B cell (primary cell): Measurements from ENCODE around the gene CELF4. TPM values are rescaled to one million over a fixed set of nuclear protein-coding genes. Genes with fewer than 3 reads are reported as not detected.

Source experiments
- ATAC-seq: fragments of 200-7000 bp; cut with Tn5 transposase; one replicate; pipeline ENCODE4 v1.10.0; 2021; ENCODE audit warnings: low read depth, mild to moderate bottlenecking, moderate number of reproducible peaks, moderate library complexity
- CTCF ChIA-PET: fragments of 350-600 bp; sonication (Branson Sonifier 250); formaldehyde crosslinking; loops from one replicate; lab custom pipeline; 2021; ENCODE audit warnings: antibody characterized with exemption, inconsistent platforms; lab: Charles Lee
- POLR2A ChIA-PET: fragments of 350-600 bp; sonication (Branson Sonifier 250); formaldehyde crosslinking; loops from one replicate; lab custom pipeline; 2021; ENCODE audit warnings: antibody characterized with exemption; lab: Charles Lee
- DNase-seq: peaks from one replicate; pipeline ENCODE4 v3.0.0; 2013
- H2AFZ ChIP-seq: 2 replicates; pipeline ENCODE4 v1.6.1; 2012; ENCODE audit warnings: mild to moderate bottlenecking, low read depth, low read length; ENCODE audit not compliant: insufficient read depth, poor library complexity, severe bottlenecking
- H3K27ac ChIP-seq, 2 donors: 1 replicate in 1 of 2; 2 replicates in 1 of 2; pipeline ENCODE4 v1.5.1; 2012 to 2013; ENCODE audit warnings: low read length in 2 of 2, mild to moderate bottlenecking in 2 of 2, moderate library complexity in 1 of 2
- H3K27me3 ChIP-seq, 4 experiments: fragments of 200-600 bp in 1 of 4; sonication (generic) in 1 of 4; replicated peaks in 1 of 4; 1 replicate in 2 of 4; 2 replicates in 2 of 4; pipeline versions ENCODE4 v1.6.1 to v1.7.0; 2013 to 2016; ENCODE audit warnings: low read length in 3 of 4, mild to moderate bottlenecking in 2 of 4, mixed read lengths in 1 of 4, moderate library complexity in 1 of 4; ENCODE audit not compliant: insufficient read depth in 4 of 4, control insufficient read depth in 3 of 4; ENCODE audit errors: control extremely low read depth in 1 of 4
- H3K36me3 ChIP-seq, 2 experiments: replicated peaks in 1 of 2; 1 replicate in 1 of 2; 2 replicates in 1 of 2; pipeline versions ENCODE4 v1.6.1 to v1.7.1; 2013; ENCODE audit warnings: low read length in 1 of 2; ENCODE audit not compliant: insufficient read depth in 2 of 2, control insufficient read depth in 1 of 2; ENCODE audit errors: control extremely low read depth in 1 of 2, extremely low read depth in 1 of 2
- H3K4me1 ChIP-seq, 2 donors: fragments of 200-600 bp in 1 of 2; sonication (generic) in 1 of 2; 1 replicate in 1 of 2; 2 replicates in 1 of 2; pipeline versions ENCODE4 v1.5.1 to v1.6.1; 2013 to 2017; ENCODE audit warnings: low read length in 2 of 2; ENCODE audit not compliant: control insufficient read depth in 2 of 2, insufficient read depth in 2 of 2
- H3K4me2 ChIP-seq: replicated peaks from 2 replicates; pipeline ENCODE3; 2012; ENCODE audit warnings: mild to moderate bottlenecking, low read depth, low read length; ENCODE audit not compliant: poor library complexity, severe bottlenecking
- H3K4me3 ChIP-seq, 5 experiments: fragments of 200-600 bp in 1 of 5; sonication (generic) in 1 of 5; 1 replicate in 3 of 5; 2 replicates in 2 of 5; pipeline versions ENCODE4 v1.5.1 to v1.7.0; 2011 to 2016; ENCODE audit warnings: low read length in 4 of 5, mild to moderate bottlenecking in 4 of 5, low read depth in 2 of 5, control low read depth in 1 of 5, moderate library complexity in 1 of 5; ENCODE audit not compliant: insufficient read depth in 1 of 5; ENCODE audit errors: control extremely low read depth in 1 of 5, extremely low read depth in 1 of 5
- H3K79me2 ChIP-seq: fragments of 200-600 bp; sonication (generic); one replicate; pipeline ENCODE4 v1.6.0; 2016; ENCODE audit warnings: low read length; ENCODE audit not compliant: control insufficient read depth, insufficient read depth
- H3K9ac ChIP-seq: fragments of 200-600 bp; sonication (generic); 2 replicates; pipeline ENCODE4 v1.6.1; 2017; ENCODE audit warnings: mild to moderate bottlenecking, low read length, moderate library complexity
- H3K9me3 ChIP-seq, 3 donors: one replicate each; pipeline versions ENCODE4 v1.6.1 to v1.7.1; 2013; ENCODE audit warnings: low read length in 2 of 3; ENCODE audit not compliant: control insufficient read depth in 2 of 3, insufficient read depth in 1 of 3; ENCODE audit errors: control extremely low read depth in 1 of 3
- H4K20me1 ChIP-seq: 2 replicates; pipeline ENCODE4 v1.6.0; 2012; ENCODE audit warnings: mild to moderate bottlenecking, low read length; ENCODE audit not compliant: insufficient read depth, control insufficient read depth, poor library complexity, severe bottlenecking
- H3K27ac Mint-ChIP-seq: one replicate; pipeline ENCODE4 v1.8.0; 2021; ENCODE audit warnings: mixed read lengths
- H3K27me3 Mint-ChIP-seq: one replicate; pipeline ENCODE4 v1.8.0; 2021; ENCODE audit warnings: mixed read lengths
- H3K4me1 Mint-ChIP-seq: one replicate; pipeline ENCODE4 v1.8.0; 2021; ENCODE audit warnings: mixed read lengths
- H3K4me3 Mint-ChIP-seq: one replicate; pipeline ENCODE4 v1.8.0; 2021; ENCODE audit warnings: mixed read lengths
- H3K9me3 Mint-ChIP-seq: one replicate; pipeline ENCODE4 v1.8.0; 2022; ENCODE audit warnings: mixed read lengths; ENCODE audit not compliant: insufficient read depth
- EZH2 ChIP-seq: IDR thresholded peaks from 2 replicates; pipeline ENCODE4 v1.6.1; 2012; ENCODE audit warnings: borderline replicate concordance, low read depth, mild to moderate bottlenecking, moderate library complexity, low read length; ENCODE audit not compliant: insufficient read depth, poor library complexity, severe bottlenecking
- whole genome bisulfite sequencing: methylation state at CpG from one replicate; pipeline ENCODE4 v1.1.5; 2013; ENCODE audit warnings: missing lambda C conversion rate; ENCODE audit not compliant: insufficient coverage; 5-methylcytosine and 5-hydroxymethylcytosine counted together
- intact Hi-C: fragments of 100-400 bp; cut with micrococcal nuclease; formaldehyde crosslinking; loops from one replicate; pipeline ENCODE4 v1.10.0; 2022
- polyA plus RNA-seq: library from polyadenylated mRNA; depleted of rRNA; stranded (reverse); fragments of >200 nt; gene quantifications from 2 replicates; pipeline ENCODE4 v1.2.3, GENCODE V29; 2012
- total RNA-seq, 2 donors: library from RNA; stranded (reverse); fragments of 120-200 nt in 1 of 2; gene quantifications; 1 replicate in 1 of 2; 2 replicates in 1 of 2; pipeline versions ENCODE4 v1.2.3 to v1.2.4, GENCODE V29; 2013 to 2022
- TF ChIP-seq, protein P1 (sequence below): fragments of 200-600 bp; IDR thresholded peaks from one replicate; pipeline ENCODE4 v1.8.0; 2022; ENCODE audit warnings: antibody characterized with exemption, mild to moderate bottlenecking

The CELF4 gene
- total and polyA plus RNA-seq, 2 donors (not counting 1 experiment from before 2014, with no cell fraction given) = not detected

DNA sequence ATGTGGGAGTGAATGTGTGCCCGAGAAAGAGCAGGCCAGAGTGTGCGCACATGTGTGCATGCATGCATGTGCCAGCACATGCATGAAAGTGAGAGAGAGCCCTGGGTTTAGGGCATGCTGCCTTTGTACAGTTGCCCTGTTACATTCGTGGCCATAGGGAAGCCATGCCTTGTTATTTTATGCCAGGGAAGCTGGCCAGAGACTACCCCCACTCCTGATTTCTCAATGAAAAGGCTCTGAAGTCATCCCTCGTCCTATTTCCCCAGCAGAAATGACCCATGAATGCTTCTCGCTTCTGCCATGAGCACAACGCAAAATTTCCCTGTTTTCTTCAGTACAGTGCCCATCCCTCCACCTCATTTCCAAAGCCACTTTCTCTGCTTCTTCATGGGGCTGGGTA lies 143.0 kb downstream of the CELF4 start:
- ChIA-PET POLR2A (no interaction called here), CTCF (no interaction called here)
- no peak for TF ChIP-seq EZH2
- TF ChIP-seq, protein P1, sequence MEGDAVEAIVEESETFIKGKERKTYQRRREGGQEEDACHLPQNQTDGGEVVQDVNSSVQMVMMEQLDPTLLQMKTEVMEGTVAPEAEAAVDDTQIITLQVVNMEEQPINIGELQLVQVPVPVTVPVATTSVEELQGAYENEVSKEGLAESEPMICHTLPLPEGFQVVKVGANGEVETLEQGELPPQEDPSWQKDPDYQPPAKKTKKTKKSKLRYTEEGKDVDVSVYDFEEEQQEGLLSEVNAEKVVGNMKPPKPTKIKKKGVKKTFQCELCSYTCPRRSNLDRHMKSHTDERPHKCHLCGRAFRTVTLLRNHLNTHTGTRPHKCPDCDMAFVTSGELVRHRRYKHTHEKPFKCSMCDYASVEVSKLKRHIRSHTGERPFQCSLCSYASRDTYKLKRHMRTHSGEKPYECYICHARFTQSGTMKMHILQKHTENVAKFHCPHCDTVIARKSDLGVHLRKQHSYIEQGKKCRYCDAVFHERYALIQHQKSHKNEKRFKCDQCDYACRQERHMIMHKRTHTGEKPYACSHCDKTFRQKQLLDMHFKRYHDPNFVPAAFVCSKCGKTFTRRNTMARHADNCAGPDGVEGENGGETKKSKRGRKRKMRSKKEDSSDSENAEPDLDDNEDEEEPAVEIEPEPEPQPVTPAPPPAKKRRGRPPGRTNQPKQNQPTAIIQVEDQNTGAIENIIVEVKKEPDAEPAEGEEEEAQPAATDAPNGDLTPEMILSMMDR = no peak
- Mint-ChIP-seq H3K4me3 (no peak overlapping the region), H3K9me3 (no peaks in the 10 kb centered on the region), H3K4me1 (no peaks in the 10 kb centered on the region), H3K27me3 (peaks cover 13% of the 10 kb centered on the region), H3K27ac (peak overlapping the region; percentile 6)
- Histone ChIP-seq H3K27me3 (no peaks in the 10 kb centered on the region), H3K36me3 (no peaks in the 10 kb centered on the region), H3K9me3 (peaks cover 0 to 4% (median 0%) of the 10 kb centered on the region in 3 donors), H3K4me3 (no peak overlapping the region), H2AFZ (no peak overlapping the region), H4K20me1 (no peaks in the 10 kb centered on the region), H3K27ac (no peak overlapping the region), H3K4me1 (no peaks in the 10 kb centered on the region), H3K4me2 (no peak overlapping the region), H3K9ac (no peak overlapping the region), H3K79me2 (no peaks in the 10 kb centered on the region)
- no peak for DNase-seq
- intact Hi-C loops = no loop called here
- ATAC-seq = no peak
- WGBS = 73% methylated on average over 5 of the region's 6 CpGs

DNA sequence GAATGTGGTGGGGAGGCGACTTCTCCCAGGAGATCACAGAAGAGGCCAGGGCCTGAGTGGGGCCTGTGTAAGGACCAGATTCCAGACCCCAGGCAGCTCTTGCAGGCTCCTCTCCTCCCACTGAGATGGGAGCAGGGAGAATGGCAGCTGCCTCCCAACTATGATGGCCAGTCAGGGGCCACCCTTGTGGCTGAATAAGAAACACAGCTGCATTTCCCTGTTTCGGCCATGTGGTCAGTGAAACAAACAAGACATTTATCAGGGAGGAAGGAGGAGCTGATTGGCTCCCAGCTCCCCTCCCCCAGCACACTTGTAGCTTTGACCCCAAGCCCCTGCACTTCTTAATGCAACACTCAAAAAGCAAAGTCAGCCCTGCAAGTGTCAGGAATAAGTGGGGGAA lies 143.5 kb downstream of the CELF4 start:
- Histone ChIP-seq H3K9me3 (peaks cover 0 to 4% (median 0%) of the 10 kb centered on the region in 3 donors), H3K27ac (no peak overlapping the region), H3K79me2 (no peaks in the 10 kb centered on the region), H2AFZ (no peak overlapping the region), H3K4me3 (no peak overlapping the region), H4K20me1 (no peaks in the 10 kb centered on the region), H3K36me3 (no peaks in the 10 kb centered on the region), H3K9ac (no peak overlapping the region), H3K27me3 (peaks cover 0 to 3% (median 0%) of the 10 kb centered on the region in 4 experiments), H3K4me2 (no peak overlapping the region), H3K4me1 (no peaks in the 10 kb centered on the region)
- H3K4me3 Mint-ChIP-seq = no peak overlapping the region
- TF ChIP-seq, protein P1 = no peak
- no peak for TF ChIP-seq EZH2
- peak overlapping the region; percentile 6 for H3K27ac Mint-ChIP-seq
- ATAC-seq (no peak), DNase-seq (no peak)
- 83% methylated on average over 2 of the region's 2 CpGs for WGBS
- H3K27me3 Mint-ChIP-seq = peaks cover 13% of the 10 kb centered on the region
- POLR2A ChIA-PET = no interaction called here
- no peaks in the 10 kb centered on the region for H3K4me1 Mint-ChIP-seq
- no peaks in the 10 kb centered on the region for H3K9me3 Mint-ChIP-seq
- CTCF ChIA-PET = no interaction called here
- intact Hi-C loops = no loop called here
